Psoas muscle (tissue), 8 donors: ENCODE data around the gene BATF. TPM values are rescaled to one million over a fixed set of nuclear protein-coding genes. Genes with fewer than 3 reads are reported as not detected.

ENCODE experiments used
- ATAC-seq, 4 donors: fragments of 200-7000 bp; cut with Tn5 transposase; one replicate each; pipeline ENCODE4 v1.9.1; 2020; ENCODE audit warnings: moderate library complexity in 3 of 4, mild to moderate bottlenecking in 2 of 4
- DNase-seq, 2 donors: peaks; one replicate each; pipeline ENCODE4 v3.0.0-alpha.2; 2020
- H3K27ac ChIP-seq: fragments of 200-600 bp; one replicate; pipeline ENCODE4 v1.8.0; 2022
- H3K27me3 ChIP-seq, 3 donors: fragments of 200-600 bp in 1 of 3; one replicate each; pipeline versions ENCODE4 v1.6.1 to v1.8.0; 2013 to 2022; ENCODE audit warnings: low read length in 2 of 3, mild to moderate bottlenecking in 2 of 3, moderate library complexity in 1 of 3; ENCODE audit not compliant: insufficient read depth in 3 of 3
- H3K36me3 ChIP-seq, 2 donors: fragments of 200-600 bp in 1 of 2; one replicate each; pipeline versions ENCODE4 v1.6.1 to v1.8.0; 2013 to 2022; ENCODE audit warnings: low read depth in 1 of 2, mild to moderate bottlenecking in 1 of 2, moderate library complexity in 1 of 2; ENCODE audit not compliant: insufficient read depth in 1 of 2
- H3K4me1 ChIP-seq: fragments of 200-600 bp; one replicate; pipeline ENCODE4 v1.8.0; 2022
- H3K4me3 ChIP-seq: fragments of 200-600 bp; one replicate; pipeline ENCODE4 v1.8.0; 2022; ENCODE audit warnings: mild to moderate bottlenecking
- H3K9me3 ChIP-seq: fragments of 200-600 bp; one replicate; pipeline ENCODE4 v1.8.0; 2022
- CTCF ChIP-seq: fragments of 200-600 bp; IDR thresholded peaks from one replicate; pipeline ENCODE4 v1.8.0; 2022; ENCODE audit warnings: antibody characterized with exemption
- WGBS, 3 donors: extraction: QIAGEN DNeasy Blood & Tissue Kit; methylation state at CpG; one replicate each; pipeline versions ENCODE4 v1.1.6 to v1.1.7; 2013; 5-methylcytosine and 5-hydroxymethylcytosine counted together
- intact Hi-C, 2 donors: fragments of 100-400 bp; cut with DNase I; formaldehyde crosslinking; loops; one replicate each; pipeline versions ENCODE4 v1.11.0 to v1.14.2; 2022
- polyA plus RNA-seq, 3 donors: library from polyadenylated mRNA; stranded (reverse); fragments of 200-250 nt; gene quantifications; one replicate each; pipeline ENCODE4 v1.2.3, GENCODE V29; 2013
- total RNA-seq, 4 donors: library from RNA; stranded (reverse); fragmentation: NEBNext Ultra II Directional in 2 of 4; extraction: Animal tissue kit (Norgen Biotek cat#: 25700) in 2 of 4; gene quantifications; one replicate each; pipeline versions ENCODE4 v1.2.1 to v1.2.4, GENCODE V29; 2021 to 2023
- donor health status: healthy with polysubstance abuse.
- donor health status: DM: no; HTN: no; CAD: no; lungs with moderate emphysema.
- donor health status: Bipolar disorder and iron deficiency.
- donor health status: healthy.
- donor health status: DM: yes; HTN: yes; CAD: no.
- donor health status: DM: no; HTN: no; CAD: no.
- donor health status: DM: no; HTN: no; CAD: no.
- donor health status: DM: yes; HTN: yes; CAD: no.

Gene BATF
- total and polyA plus RNA-seq, 7 donors: 0.29 to 0.86 (median 0.73) TPM; not detected in 1

GRCh38 chr14:75523771-75524171 lies 1.5 kb downstream of the BATF start:
- no peaks in the 10 kb centered on the region for H3K9me3 ChIP-seq
- peak in 1 of 4 donors; percentile 35 for ATAC-seq
- no peak for TF ChIP-seq CTCF
- no peak overlapping the region for H3K27ac ChIP-seq
- H3K4me1 ChIP-seq: no peaks in the 10 kb centered on the region
- WGBS, 3 donors: 50 to 59% (median 58%) methylated on average over 3 of the region's 3 CpGs
- no peak overlapping the region for H3K4me3 ChIP-seq
- intact Hi-C loops: no loop called here
- DNase-seq: no peak
- H3K36me3 ChIP-seq: no peaks in the 10 kb centered on the region
- no peaks in the 10 kb centered on the region for H3K27me3 ChIP-seq

- no peak for TF ChIP-seq CTCF
- intact Hi-C loops: no loop called here
- 89 to 100% (median 91%) methylated on average over 1 of the region's 1 CpG for WGBS, 3 donors
- no peak overlapping the region for H3K4me3 ChIP-seq
- no peak overlapping the region for H3K27ac ChIP-seq
- H3K9me3 ChIP-seq: no peaks in the 10 kb centered on the region
- DNase-seq: no peak
- H3K27me3 ChIP-seq: no peaks in the 10 kb centered on the region
- H3K4me1 ChIP-seq: no peaks in the 10 kb centered on the region
- no peak for ATAC-seq
- no peaks in the 10 kb centered on the region for H3K36me3 ChIP-seq
These were observed 3.7 kb downstream of the BATF start for GRCh38 chr14:75525969-75526368.

- no peak for TF ChIP-seq CTCF
- 78 to 89% (median 79%) methylated on average over 8 of the region's 8 CpGs for WGBS, 3 donors
- intact Hi-C loops: no loop called here
- Histone ChIP-seq H3K27me3 (no peaks in the 10 kb centered on the region), H3K4me3 (no peak overlapping the region), H3K27ac (no peak overlapping the region), H3K36me3 (no peaks in the 10 kb centered on the region), H3K9me3 (no peaks in the 10 kb centered on the region), H3K4me1 (no peaks in the 10 kb centered on the region)
- no peak for ATAC-seq
- DNase-seq: no peak
These were observed 5.3 kb downstream of the BATF start for GRCh38 chr14:75527449-75528163.

- no peak overlapping the region for H3K4me3 ChIP-seq
- 76 to 88% (median 85%) methylated on average over 3 of the region's 3 CpGs for WGBS, 3 donors
- intact Hi-C loops: no loop called here
- DNase-seq: no peak
- H3K27me3 ChIP-seq: no peaks in the 10 kb centered on the region
- no peak for ATAC-seq
- TF ChIP-seq CTCF: no peak
- no peaks in the 10 kb centered on the region for H3K9me3 ChIP-seq
- H3K4me1 ChIP-seq: peaks cover 12% of the 10 kb centered on the region
- H3K27ac ChIP-seq: no peak overlapping the region
- no peaks in the 10 kb centered on the region for H3K36me3 ChIP-seq
These were observed 9.0 kb downstream of the BATF start for GRCh38 chr14:75531256-75531655.
